ENCODE results near the gene DSG4.
"Not testable (repeated sequence)": the region's sequence is repeated elsewhere in the genome, so short reads cannot be mapped to it uniquely, and the experiment has no call there.

The DSG4 gene

GRCh38 chr18:31376477-31376876, at the start of gene DSG4:
DSG4 (plus strand) TSS chr18:31376777; CDS start chr18:31376912, 135 bp downstream.
- DNase-seq (ENCODE audit: low spot score): no peak

- no peak for DNase-seq (ENCODE audit: low spot score)
These were observed 46.7 kb upstream of the DSG4 start for GRCh38 chr18:31329787-31330438.

- no peak for DNase-seq (ENCODE audit: low spot score)
These were observed 33.1 kb upstream of the DSG4 start for GRCh38 chr18:31343454-31343853.

GRCh38 chr18:31353336-31353735, 23.2 kb upstream of the DSG4 start:
- not testable (repeated sequence) for DNase-seq (ENCODE audit: low spot score)

- DNase-seq (ENCODE audit: low spot score): no peak
These were observed 21.6 kb upstream of the DSG4 start for GRCh38 chr18:31354990-31355389.

GRCh38 chr18:31356025-31356424, 20.6 kb upstream of the DSG4 start:
- DNase-seq (ENCODE audit: low spot score): no peak

- no peak for DNase-seq (ENCODE audit: low spot score)
These were observed 12.4 kb upstream of the DSG4 start for GRCh38 chr18:31364190-31364589.

GRCh38 chr18:31369478-31369877, 7.1 kb upstream of the DSG4 start:
- DNase-seq (ENCODE audit: low spot score): no peak

- DNase-seq (ENCODE audit: low spot score): no peak
These were observed 4.6 kb upstream of the DSG4 start for GRCh38 chr18:31371989-31372388.

GRCh38 chr18:31373641-31374040, 2.9 kb upstream of the DSG4 start:
- no peak for DNase-seq (ENCODE audit: low spot score)

- DNase-seq (ENCODE audit: low spot score): no peak
These were observed 4.3 kb downstream of the DSG4 start for GRCh38 chr18:31380912-31381311.

GRCh38 chr18:31382107-31382506, 5.5 kb downstream of the DSG4 start:
- no peak for DNase-seq (ENCODE audit: low spot score)

- DNase-seq (ENCODE audit: low spot score): no peak
These were observed 10.2 kb downstream of the DSG4 start for GRCh38 chr18:31386741-31387140.

GRCh38 chr18:31393286-31393685, 16.7 kb downstream of the DSG4 start:
- no peak for DNase-seq (ENCODE audit: low spot score)

- DNase-seq (ENCODE audit: low spot score): no peak
These were observed 20.4 kb downstream of the DSG4 start for GRCh38 chr18:31396796-31397612.

GRCh38 chr18:31398191-31398590, 21.6 kb downstream of the DSG4 start:
- DNase-seq (ENCODE audit: low spot score): no peak

GRCh38 chr18:31399306-31400032, 22.9 kb downstream of the DSG4 start:
- DNase-seq (ENCODE audit: low spot score): no peak

GRCh38 chr18:31401156-31402025, 24.8 kb downstream of the DSG4 start:
- no peak for DNase-seq (ENCODE audit: low spot score)

- DNase-seq (ENCODE audit: low spot score): no peak
These were observed 25.4 kb downstream of the DSG4 start for GRCh38 chr18:31402026-31402373.

GRCh38 chr18:31403409-31403808, 26.8 kb downstream of the DSG4 start:
- DNase-seq (ENCODE audit: low spot score): no peak

GRCh38 chr18:31407649-31408048, 31.1 kb downstream of the DSG4 start:
- no peak for DNase-seq (ENCODE audit: low spot score)

GRCh38 chr18:31409276-31409675, 32.7 kb downstream of the DSG4 start:
- no peak for DNase-seq (ENCODE audit: low spot score)

All from COLO829 (cell line).